HEK293 (cell line): Measurements from ENCODE around the gene TEF.

Experiments
- CTCF ChIA-PET: fragments of 350-600 bp; formaldehyde crosslinking; extraction: SDS; loops from one replicate; lab custom pipeline; 2021; ENCODE audit warnings: antibody characterized with exemption; lab: Yijun Ruan, JAX
- POLR2A ChIA-PET: fragments of 300-600 bp; formaldehyde crosslinking; extraction: SDS; loops from one replicate; lab custom pipeline; 2020; ENCODE audit warnings: antibody characterized with exemption, inconsistent platforms; lab: Yijun Ruan, JAX
- H3K27ac ChIP-seq: fragments of 200-500 bp; sonication (Bioruptor generic); 2 replicates; pipeline ENCODE4 v1.5.1; 2014; ENCODE audit warnings: low read depth, low read length, control low read depth, inconsistent platforms; ENCODE audit errors: extremely low read depth
- H3K36me3 ChIP-seq, 2 experiments: fragments of 200-500 bp in 1 of 2; sonication (Bioruptor generic) in 1 of 2; 1 replicate in 1 of 2; 2 replicates in 1 of 2; pipeline ENCODE4 v1.5.1; 2014 to 2017; ENCODE audit warnings: inconsistent platforms in 2 of 2, low read length in 2 of 2; ENCODE audit not compliant: control insufficient read depth in 2 of 2, insufficient read depth in 1 of 2
- H3K4me1 ChIP-seq: fragments of 200-500 bp; sonication (Bioruptor generic); 2 replicates; pipeline ENCODE4 v1.5.1; 2014; ENCODE audit warnings: mild to moderate bottlenecking, low read length, inconsistent platforms; ENCODE audit not compliant: control insufficient read depth, insufficient read depth
- H3K4me3 ChIP-seq: 2 replicates; pipeline ENCODE4 v1.5.1; 2011; ENCODE audit warnings: low read depth, mild to moderate bottlenecking, control low read depth, low read length, moderate library complexity
- H3K9me3 ChIP-seq: fragments of 200-500 bp; sonication (Bioruptor generic); 2 replicates; pipeline ENCODE4 v1.5.1; 2014; ENCODE audit warnings: low read depth, low read length, inconsistent platforms; ENCODE audit not compliant: control insufficient read depth, insufficient read depth
- KLF1 ChIP-seq: fragments of 450-650 bp; formaldehyde crosslinking; IDR thresholded peaks from 2 replicates; pipeline ENCODE4 v1.5.1; 2016; ENCODE audit warnings: missing biosample characterization, missing genetic modification characterization
- KLF10 ChIP-seq: fragments of 450-650 bp; IDR thresholded peaks from 2 replicates; pipeline ENCODE4 v1.5.1; 2018; ENCODE audit warnings: missing biosample characterization, mild to moderate bottlenecking, missing genetic modification characterization
- RBAK ChIP-seq: fragments of 450-650 bp; formaldehyde crosslinking; IDR thresholded peaks from 2 replicates; pipeline ENCODE4 v1.5.1; 2016; ENCODE audit warnings: missing biosample characterization, missing genetic modification characterization
- ZBTB17 ChIP-seq: fragments of 450-650 bp; formaldehyde crosslinking; IDR thresholded peaks from 2 replicates; pipeline ENCODE4 v1.5.1; 2016; ENCODE audit warnings: missing biosample characterization, missing genetic modification characterization
- ZNF132 ChIP-seq: fragments of 450-650 bp; formaldehyde crosslinking; IDR thresholded peaks from 2 replicates; pipeline ENCODE4 v1.5.1; 2017; ENCODE audit warnings: missing biosample characterization, missing genetic modification characterization, borderline replicate concordance
- ZNF19 ChIP-seq: fragments of 450-650 bp; formaldehyde crosslinking; IDR thresholded peaks from 2 replicates; pipeline ENCODE4; 2016; ENCODE audit warnings: missing biosample characterization, missing genetic modification characterization, low read depth
- ZNF221 ChIP-seq: fragments of 450-650 bp; formaldehyde crosslinking; IDR thresholded peaks from 2 replicates; pipeline ENCODE4 v1.5.1; 2017; ENCODE audit warnings: missing biosample characterization, missing genetic modification characterization, borderline replicate concordance
- ZNF354C ChIP-seq: fragments of 450-650 bp; formaldehyde crosslinking; IDR thresholded peaks from 2 replicates; pipeline ENCODE4 v1.5.1; 2016; ENCODE audit warnings: missing biosample characterization, missing genetic modification characterization, low read depth, borderline replicate concordance
- ZNF423 ChIP-seq: fragments of 450-650 bp; formaldehyde crosslinking; IDR thresholded peaks from 2 replicates; pipeline ENCODE4 v1.5.1; 2016; ENCODE audit warnings: missing biosample characterization, missing genetic modification characterization
- ZSCAN23 ChIP-seq: fragments of 450-650 bp; formaldehyde crosslinking; IDR thresholded peaks from 2 replicates; pipeline ENCODE4 v1.5.1; 2016; ENCODE audit warnings: missing biosample characterization, missing genetic modification characterization
- TF ChIP-seq, protein P1 (sequence below): fragments of 450-650 bp; formaldehyde crosslinking; IDR thresholded peaks from 2 replicates; pipeline ENCODE4 v1.5.1; 2016; ENCODE audit warnings: missing biosample characterization, missing genetic modification characterization
- TF ChIP-seq, protein P2 (sequence below): fragments of 450-650 bp; formaldehyde crosslinking; IDR thresholded peaks from 2 replicates; pipeline ENCODE4 v1.5.1; 2016; ENCODE audit warnings: missing biosample characterization, missing genetic modification characterization
- TF ChIP-seq, protein P3 (sequence below): fragments of 450-650 bp; formaldehyde crosslinking; IDR thresholded peaks from 2 replicates; pipeline ENCODE4 v1.5.1; 2016; ENCODE audit warnings: missing biosample characterization, missing genetic modification characterization
- TF ChIP-seq, protein P4 (sequence below): fragments of 450-650 bp; formaldehyde crosslinking; IDR thresholded peaks from 2 replicates; pipeline ENCODE4 v1.5.1; 2016; ENCODE audit warnings: missing biosample characterization, missing genetic modification characterization, low read depth
- TF ChIP-seq, protein P5 (sequence below): fragments of 450-650 bp; formaldehyde crosslinking; optimal IDR thresholded peaks from 2 replicates; pipeline ENCODE3; 2016; ENCODE audit warnings: missing biosample characterization, mild to moderate bottlenecking, missing genetic modification characterization
- TF ChIP-seq, protein P6 (sequence below): fragments of 450-650 bp; formaldehyde crosslinking; IDR thresholded peaks from 2 replicates; pipeline ENCODE4 v1.5.1; 2016; ENCODE audit warnings: missing biosample characterization, missing genetic modification characterization, borderline replicate concordance

Gene TEF

DNA sequence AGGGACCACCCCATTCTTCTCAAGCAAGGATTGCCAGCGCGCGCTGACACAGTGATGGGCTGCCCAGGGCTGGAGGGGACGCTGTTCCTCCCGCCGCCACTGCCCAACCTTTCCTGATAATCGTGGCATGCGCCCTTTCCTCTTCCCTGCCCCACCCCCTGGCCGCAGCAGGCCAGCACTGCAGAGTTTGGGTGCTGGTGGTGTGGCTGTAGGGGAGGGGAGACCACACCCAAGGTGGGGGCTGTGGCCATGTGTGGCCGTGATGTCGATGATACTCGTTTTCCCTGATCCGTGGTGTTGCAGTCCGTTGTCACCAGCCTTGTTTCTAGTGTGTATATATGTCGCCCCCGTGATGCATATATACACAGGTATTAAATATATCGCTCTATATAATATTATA, 22.8 kb upstream of the TEF start (continued):
- no peak for TF ChIP-seq ZNF354C (tag by site-specific recombination)
- no peak for TF ChIP-seq ZSCAN23
- no peak for TF ChIP-seq ZNF221 (tag by site-specific recombination)
- no peak for TF ChIP-seq RBAK (tag by site-specific recombination)
- no peak for TF ChIP-seq ZNF423 (tag by site-specific recombination)
- TF ChIP-seq, protein P1, sequence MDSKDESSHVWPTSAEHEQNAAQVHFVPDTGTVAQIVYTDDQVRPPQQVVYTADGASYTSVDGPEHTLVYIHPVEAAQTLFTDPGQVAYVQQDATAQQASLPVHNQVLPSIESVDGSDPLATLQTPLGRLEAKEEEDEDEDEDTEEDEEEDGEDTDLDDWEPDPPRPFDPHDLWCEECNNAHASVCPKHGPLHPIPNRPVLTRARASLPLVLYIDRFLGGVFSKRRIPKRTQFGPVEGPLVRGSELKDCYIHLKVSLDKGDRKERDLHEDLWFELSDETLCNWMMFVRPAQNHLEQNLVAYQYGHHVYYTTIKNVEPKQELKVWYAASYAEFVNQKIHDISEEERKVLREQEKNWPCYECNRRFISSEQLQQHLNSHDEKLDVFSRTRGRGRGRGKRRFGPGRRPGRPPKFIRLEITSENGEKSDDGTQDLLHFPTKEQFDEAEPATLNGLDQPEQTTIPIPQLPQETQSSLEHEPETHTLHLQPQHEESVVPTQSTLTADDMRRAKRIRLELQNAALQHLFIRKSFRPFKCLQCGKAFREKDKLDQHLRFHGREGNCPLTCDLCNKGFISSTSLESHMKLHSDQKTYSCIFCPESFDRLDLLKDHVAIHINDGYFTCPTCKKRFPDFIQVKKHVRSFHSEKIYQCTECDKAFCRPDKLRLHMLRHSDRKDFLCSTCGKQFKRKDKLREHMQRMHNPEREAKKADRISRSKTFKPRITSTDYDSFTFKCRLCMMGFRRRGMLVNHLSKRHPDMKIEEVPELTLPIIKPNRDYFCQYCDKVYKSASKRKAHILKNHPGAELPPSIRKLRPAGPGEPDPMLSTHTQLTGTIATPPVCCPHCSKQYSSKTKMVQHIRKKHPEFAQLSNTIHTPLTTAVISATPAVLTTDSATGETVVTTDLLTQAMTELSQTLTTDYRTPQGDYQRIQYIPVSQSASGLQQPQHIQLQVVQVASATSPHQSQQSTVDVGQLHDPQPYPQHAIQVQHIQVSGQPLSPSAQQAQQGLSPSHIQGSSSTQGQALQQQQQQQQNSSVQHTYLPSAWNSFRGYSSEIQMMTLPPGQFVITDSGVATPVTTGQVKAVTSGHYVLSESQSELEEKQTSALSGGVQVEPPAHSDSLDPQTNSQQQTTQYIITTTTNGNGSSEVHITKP, result peak; percentile 82
- TF ChIP-seq, protein P2, sequence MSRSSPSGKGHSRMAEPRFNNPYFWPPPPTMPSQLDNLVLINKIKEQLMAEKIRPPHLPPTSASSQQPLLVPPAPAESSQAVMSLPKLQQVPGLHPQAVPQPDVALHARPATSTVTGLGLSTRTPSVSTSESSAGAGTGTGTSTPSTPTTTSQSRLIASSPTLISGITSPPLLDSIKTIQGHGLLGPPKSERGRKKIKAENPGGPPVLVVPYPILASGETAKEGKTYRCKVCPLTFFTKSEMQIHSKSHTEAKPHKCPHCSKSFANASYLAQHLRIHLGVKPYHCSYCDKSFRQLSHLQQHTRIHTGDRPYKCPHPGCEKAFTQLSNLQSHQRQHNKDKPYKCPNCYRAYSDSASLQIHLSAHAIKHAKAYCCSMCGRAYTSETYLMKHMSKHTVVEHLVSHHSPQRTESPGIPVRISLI, result no peak
- TF ChIP-seq, protein P3, sequence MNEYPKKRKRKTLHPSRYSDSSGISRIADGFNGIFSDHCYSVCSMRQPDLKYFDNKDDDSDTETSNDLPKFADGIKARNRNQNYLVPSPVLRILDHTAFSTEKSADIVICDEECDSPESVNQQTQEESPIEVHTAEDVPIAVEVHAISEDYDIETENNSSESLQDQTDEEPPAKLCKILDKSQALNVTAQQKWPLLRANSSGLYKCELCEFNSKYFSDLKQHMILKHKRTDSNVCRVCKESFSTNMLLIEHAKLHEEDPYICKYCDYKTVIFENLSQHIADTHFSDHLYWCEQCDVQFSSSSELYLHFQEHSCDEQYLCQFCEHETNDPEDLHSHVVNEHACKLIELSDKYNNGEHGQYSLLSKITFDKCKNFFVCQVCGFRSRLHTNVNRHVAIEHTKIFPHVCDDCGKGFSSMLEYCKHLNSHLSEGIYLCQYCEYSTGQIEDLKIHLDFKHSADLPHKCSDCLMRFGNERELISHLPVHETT (tag by site-specific recombination), result no peak
- TF ChIP-seq, protein P4, sequence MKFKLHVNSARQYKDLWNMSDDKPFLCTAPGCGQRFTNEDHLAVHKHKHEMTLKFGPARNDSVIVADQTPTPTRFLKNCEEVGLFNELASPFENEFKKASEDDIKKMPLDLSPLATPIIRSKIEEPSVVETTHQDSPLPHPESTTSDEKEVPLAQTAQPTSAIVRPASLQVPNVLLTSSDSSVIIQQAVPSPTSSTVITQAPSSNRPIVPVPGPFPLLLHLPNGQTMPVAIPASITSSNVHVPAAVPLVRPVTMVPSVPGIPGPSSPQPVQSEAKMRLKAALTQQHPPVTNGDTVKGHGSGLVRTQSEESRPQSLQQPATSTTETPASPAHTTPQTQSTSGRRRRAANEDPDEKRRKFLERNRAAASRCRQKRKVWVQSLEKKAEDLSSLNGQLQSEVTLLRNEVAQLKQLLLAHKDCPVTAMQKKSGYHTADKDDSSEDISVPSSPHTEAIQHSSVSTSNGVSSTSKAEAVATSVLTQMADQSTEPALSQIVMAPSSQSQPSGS, result no peak
- TF ChIP-seq, protein P5, sequence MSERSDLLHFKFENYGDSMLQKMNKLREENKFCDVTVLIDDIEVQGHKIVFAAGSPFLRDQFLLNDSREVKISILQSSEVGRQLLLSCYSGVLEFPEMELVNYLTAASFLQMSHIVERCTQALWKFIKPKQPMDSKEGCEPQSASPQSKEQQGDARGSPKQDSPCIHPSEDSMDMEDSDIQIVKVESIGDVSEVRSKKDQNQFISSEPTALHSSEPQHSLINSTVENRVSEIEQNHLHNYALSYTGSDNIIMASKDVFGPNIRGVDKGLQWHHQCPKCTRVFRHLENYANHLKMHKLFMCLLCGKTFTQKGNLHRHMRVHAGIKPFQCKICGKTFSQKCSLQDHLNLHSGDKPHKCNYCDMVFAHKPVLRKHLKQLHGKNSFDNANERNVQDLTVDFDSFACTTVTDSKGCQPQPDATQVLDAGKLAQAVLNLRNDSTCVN (tag by site-specific recombination), result no peak
- no peak for TF ChIP-seq ZNF19 (tag by site-specific recombination)
- TF ChIP-seq ZNF132 (tag by site-specific recombination), result no peak
- TF ChIP-seq KLF1 (tag by site-specific recombination), result peak; percentile 40
- no peak for TF ChIP-seq KLF10 (tag by site-specific recombination)

DNA sequence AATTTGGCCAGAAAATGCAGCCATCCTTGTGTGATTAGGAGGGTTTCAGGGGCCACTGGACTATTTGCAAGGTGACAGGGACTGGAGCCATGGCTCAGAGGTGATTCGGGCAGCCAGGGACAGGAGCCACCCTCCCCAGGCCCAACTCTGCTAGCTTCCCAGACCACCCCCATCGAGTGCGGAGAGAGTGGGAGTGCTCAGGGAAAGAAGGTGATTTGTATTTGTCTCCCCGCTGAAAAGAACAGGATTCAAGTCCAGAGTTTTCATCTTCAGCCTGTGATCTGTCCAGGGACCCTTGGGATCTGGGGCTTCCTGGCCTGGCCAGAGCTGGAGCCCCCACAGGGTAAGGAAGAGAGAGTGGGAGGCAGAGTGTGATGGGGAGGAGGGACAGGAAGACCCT, 22.4 kb upstream of the TEF start:
- no peaks in the 10 kb centered on the region for H3K4me1 ChIP-seq
- no peak overlapping the region for H3K4me3 ChIP-seq
- no peaks in the 10 kb centered on the region for H3K9me3 ChIP-seq
- peaks cover 0 to 48% of the 10 kb centered on the region in 2 experiments; a peak in 2 of 3 replicates for H3K36me3 ChIP-seq
- peak; percentile 69 for TF ChIP-seq ZBTB17 (tag by site-specific recombination)
- TF ChIP-seq, protein P6, sequence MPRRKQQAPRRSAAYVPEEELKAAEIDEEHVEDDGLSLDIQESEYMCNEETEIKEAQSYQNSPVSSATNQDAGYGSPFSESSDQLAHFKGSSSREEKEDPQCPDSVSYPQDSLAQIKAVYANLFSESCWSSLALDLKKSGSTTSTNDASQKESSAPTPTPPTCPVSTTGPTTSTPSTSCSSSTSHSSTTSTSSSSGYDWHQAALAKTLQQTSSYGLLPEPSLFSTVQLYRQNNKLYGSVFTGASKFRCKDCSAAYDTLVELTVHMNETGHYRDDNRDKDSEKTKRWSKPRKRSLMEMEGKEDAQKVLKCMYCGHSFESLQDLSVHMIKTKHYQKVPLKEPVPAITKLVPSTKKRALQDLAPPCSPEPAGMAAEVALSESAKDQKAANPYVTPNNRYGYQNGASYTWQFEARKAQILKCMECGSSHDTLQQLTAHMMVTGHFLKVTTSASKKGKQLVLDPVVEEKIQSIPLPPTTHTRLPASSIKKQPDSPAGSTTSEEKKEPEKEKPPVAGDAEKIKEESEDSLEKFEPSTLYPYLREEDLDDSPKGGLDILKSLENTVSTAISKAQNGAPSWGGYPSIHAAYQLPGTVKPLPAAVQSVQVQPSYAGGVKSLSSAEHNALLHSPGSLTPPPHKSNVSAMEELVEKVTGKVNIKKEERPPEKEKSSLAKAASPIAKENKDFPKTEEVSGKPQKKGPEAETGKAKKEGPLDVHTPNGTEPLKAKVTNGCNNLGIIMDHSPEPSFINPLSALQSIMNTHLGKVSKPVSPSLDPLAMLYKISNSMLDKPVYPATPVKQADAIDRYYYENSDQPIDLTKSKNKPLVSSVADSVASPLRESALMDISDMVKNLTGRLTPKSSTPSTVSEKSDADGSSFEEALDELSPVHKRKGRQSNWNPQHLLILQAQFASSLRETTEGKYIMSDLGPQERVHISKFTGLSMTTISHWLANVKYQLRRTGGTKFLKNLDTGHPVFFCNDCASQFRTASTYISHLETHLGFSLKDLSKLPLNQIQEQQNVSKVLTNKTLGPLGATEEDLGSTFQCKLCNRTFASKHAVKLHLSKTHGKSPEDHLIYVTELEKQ (tag by site-specific recombination), result no peak
- CTCF ChIA-PET, result no interaction called here
- no peak overlapping the region for H3K27ac ChIP-seq
- POLR2A ChIA-PET, result interaction anchor here (1.6 to 1.8 kb wide), 2 partner anchors 21 to 88 kb away, joined by 4 to 6 read pairs; partner anchors contain the start of gene TOB2
